Common myeloid progenitor, CD34-positive (primary cell): ENCODE measurements around the gene BNIP2.

Experiments used
- CTCF ChIA-PET: fragments of 350-600 bp; sonication (Branson Sonifier 250); formaldehyde crosslinking; loops from one replicate; lab custom pipeline; 2021; ENCODE audit warnings: antibody characterized with exemption; lab: Charles Lee
- POLR2A ChIA-PET: fragments of 350-600 bp; sonication (Branson Sonifier 250); formaldehyde crosslinking; loops from one replicate; lab custom pipeline; 2021; ENCODE audit warnings: antibody characterized with exemption; lab: Charles Lee
- DNase-seq, 3 donors: peaks; one replicate each; pipeline versions ENCODE4 v3.0.0 to v3.0.0-alpha.2; 2013
- H3K27ac ChIP-seq, 2 experiments: 1 replicate in 1 of 2; 2 replicates in 1 of 2; pipeline ENCODE4 v1.7.0; 2013; ENCODE audit warnings: inconsistent platforms in 2 of 2, low read length in 2 of 2, mild to moderate bottlenecking in 2 of 2, low read depth in 1 of 2, moderate library complexity in 1 of 2; ENCODE audit not compliant: severe bottlenecking in 2 of 2, insufficient read depth in 1 of 2, poor library complexity in 1 of 2
- H3K27me3 ChIP-seq, 5 experiments: replicated peaks in 2 of 5; 1 replicate in 3 of 5; 2 replicates in 2 of 5; pipeline versions ENCODE4 v1.6.1 to v1.7.0; 2013; ENCODE audit warnings: low read length in 4 of 5, mild to moderate bottlenecking in 2 of 5, moderate library complexity in 2 of 5, inconsistent platforms in 1 of 5; ENCODE audit not compliant: insufficient read depth in 5 of 5, control insufficient read depth in 4 of 5
- H3K36me3 ChIP-seq, 4 experiments: 1 replicate in 2 of 4; 2 replicates in 2 of 4; pipeline versions ENCODE4 v1.6.1 to v1.7.0; 2013; ENCODE audit warnings: low read length in 3 of 4, control low read depth in 1 of 4, mild to moderate bottlenecking in 1 of 4; ENCODE audit not compliant: control insufficient read depth in 4 of 4, insufficient read depth in 4 of 4
- H3K4me1 ChIP-seq, 4 experiments: 1 replicate in 3 of 4; 2 replicates in 1 of 4; pipeline versions ENCODE4 v1.6.1 to v1.7.1; 2013; ENCODE audit warnings: low read length in 3 of 4, mild to moderate bottlenecking in 3 of 4, control low read depth in 1 of 4, inconsistent platforms in 1 of 4, moderate library complexity in 1 of 4; ENCODE audit not compliant: control insufficient read depth in 4 of 4, insufficient read depth in 4 of 4; ENCODE audit errors: control extremely low read depth in 1 of 4
- H3K4me3 ChIP-seq, 7 experiments: 1 replicate in 4 of 7; 2 replicates in 3 of 7; pipeline versions ENCODE4 v1.5.1 to v1.7.0; 2013; ENCODE audit warnings: mild to moderate bottlenecking in 7 of 7, low read length in 6 of 7, moderate library complexity in 6 of 7, inconsistent platforms in 2 of 7, low read depth in 2 of 7, control low read depth in 1 of 7; ENCODE audit not compliant: insufficient read depth in 4 of 7, control insufficient read depth in 1 of 7; ENCODE audit errors: extremely low read depth in 1 of 7
- H3K9me3 ChIP-seq, 5 experiments: 1 replicate in 4 of 5; 2 replicates in 1 of 5; pipeline versions ENCODE4 v1.6.1 to v1.7.1; 2013; ENCODE audit warnings: low read length in 4 of 5, mild to moderate bottlenecking in 2 of 5, inconsistent platforms in 1 of 5, low read depth in 1 of 5, moderate library complexity in 1 of 5; ENCODE audit not compliant: control insufficient read depth in 4 of 5, insufficient read depth in 2 of 5; ENCODE audit errors: control extremely low read depth in 1 of 5
- WGBS: methylation state at CpG from one replicate; pipeline ENCODE4 v1.1.5; 2013; ENCODE audit not compliant: insufficient coverage; 5-methylcytosine and 5-hydroxymethylcytosine counted together

Gene BNIP2

GRCh38 chr15:59722037-59722436 is 32.9 kb upstream of the BNIP2 start:
- no peak for DNase-seq
- CTCF ChIA-PET = no interaction called here
- H3K36me3 ChIP-seq = no peaks in the 10 kb centered on the region
- no peak overlapping the region for H3K27ac ChIP-seq
- WGBS = 100% methylated on average over 3 of the region's 7 CpGs
- no peak overlapping the region for H3K4me3 ChIP-seq
- no peaks in the 10 kb centered on the region for H3K9me3 ChIP-seq
- H3K4me1 ChIP-seq = no peaks in the 10 kb centered on the region
- no peaks in the 10 kb centered on the region for H3K27me3 ChIP-seq
- POLR2A ChIA-PET = no interaction called here

GRCh38 chr15:59721411-59721810 is 32.3 kb upstream of the BNIP2 start:
- no peak for DNase-seq
- no peak overlapping the region for H3K27ac ChIP-seq
- H3K9me3 ChIP-seq = peaks cover 0 to 3% (median 0%) of the 10 kb centered on the region in 5 experiments
- no peak overlapping the region for H3K4me3 ChIP-seq
- H3K4me1 ChIP-seq = no peaks in the 10 kb centered on the region
- ChIA-PET CTCF (no interaction called here), POLR2A (no interaction called here)
- 100% methylated on average over 2 of the region's 2 CpGs for WGBS
- H3K27me3 ChIP-seq = no peaks in the 10 kb centered on the region
- no peaks in the 10 kb centered on the region for H3K36me3 ChIP-seq

- no peaks in the 10 kb centered on the region for H3K36me3 ChIP-seq
- WGBS = 83% methylated on average over 1 of the region's 3 CpGs
- no peak for DNase-seq
- H3K9me3 ChIP-seq = peaks cover 0 to 3% (median 0%) of the 10 kb centered on the region in 5 experiments
- CTCF ChIA-PET = interaction anchor here (1.0 kb wide), 1 partner anchor 22 kb away, joined by 4 read pairs; no protein-coding TSS in a partner anchor
- POLR2A ChIA-PET = no interaction called here
- no peaks in the 10 kb centered on the region for H3K4me1 ChIP-seq
- no peak overlapping the region for H3K4me3 ChIP-seq
- H3K27me3 ChIP-seq = no peaks in the 10 kb centered on the region
- no peak overlapping the region for H3K27ac ChIP-seq
These were observed 24.1 kb upstream of the BNIP2 start for GRCh38 chr15:59713177-59713576.

GRCh38 chr15:59711451-59712243 is 22.5 kb upstream of the BNIP2 start:
- H3K4me3 ChIP-seq = no peak overlapping the region
- ChIA-PET POLR2A (no interaction called here), CTCF (no interaction called here)

GRCh38 chr15:59707619-59708018 is 18.5 kb upstream of the BNIP2 start:
- CTCF ChIA-PET = interaction anchor here (0.6 kb wide), 1 partner anchor 694 kb away, joined by 3 read pairs; no protein-coding TSS in a partner anchor

More at GRCh38 chr15:59711451-59712243, 22.5 kb upstream of the BNIP2 start:
- no peak overlapping the region for H3K27ac ChIP-seq
- 86% methylated on average over 2 of the region's 4 CpGs for WGBS
- no peaks in the 10 kb centered on the region for H3K4me1 ChIP-seq
- no peaks in the 10 kb centered on the region for H3K36me3 ChIP-seq
- H3K27me3 ChIP-seq = no peaks in the 10 kb centered on the region
- no peak for DNase-seq
- peaks cover 0 to 3% (median 0%) of the 10 kb centered on the region in 5 experiments for H3K9me3 ChIP-seq

GRCh38 chr15:59703979-59704796 is 15.1 kb upstream of the BNIP2 start:
- H3K4me1 ChIP-seq = no peaks in the 10 kb centered on the region
- ChIA-PET POLR2A (no interaction called here), CTCF (no interaction called here)
- H3K9me3 ChIP-seq = peaks cover 0 to 3% (median 0%) of the 10 kb centered on the region in 5 experiments
- H3K27ac ChIP-seq = no peak overlapping the region
- WGBS = 100% methylated on average over 3 of the region's 6 CpGs
- no peaks in the 10 kb centered on the region for H3K27me3 ChIP-seq
- no peak overlapping the region for H3K4me3 ChIP-seq
- H3K36me3 ChIP-seq = no peaks in the 10 kb centered on the region
- no peak for DNase-seq

More at GRCh38 chr15:59707619-59708018, 18.5 kb upstream of the BNIP2 start:
- H3K36me3 ChIP-seq = no peaks in the 10 kb centered on the region
- POLR2A ChIA-PET = no interaction called here
- no CpG with 5 or more reads among the region's 4 CpGs for WGBS
- no peak overlapping the region for H3K4me3 ChIP-seq
- no peaks in the 10 kb centered on the region for H3K27me3 ChIP-seq
- no peak for DNase-seq
- peaks cover 0 to 3% (median 0%) of the 10 kb centered on the region in 5 experiments for H3K9me3 ChIP-seq
- no peaks in the 10 kb centered on the region for H3K4me1 ChIP-seq
- H3K27ac ChIP-seq = no peak overlapping the region

GRCh38 chr15:59702351-59702750 is 13.2 kb upstream of the BNIP2 start:
- CTCF ChIA-PET = no interaction called here
- no peaks in the 10 kb centered on the region for H3K4me1 ChIP-seq
- POLR2A ChIA-PET = no interaction called here

More at GRCh38 chr15:59702351-59702750, 13.2 kb upstream of the BNIP2 start:
- no peaks in the 10 kb centered on the region for H3K9me3 ChIP-seq
- H3K27me3 ChIP-seq = no peaks in the 10 kb centered on the region
- DNase-seq = no peak
- H3K27ac ChIP-seq = no peak overlapping the region
- H3K4me3 ChIP-seq = no peak overlapping the region
- no peaks in the 10 kb centered on the region for H3K36me3 ChIP-seq
